HepG2 (cell line): ENCODE data around the gene OR10AD1. TPM values are rescaled to one million over a fixed set of nuclear protein-coding genes. Genes with fewer than 3 reads are reported as not detected.
A peak's percentile ranks its signal among the peaks of the same experiment; 100 is the strongest.

Experiments used
- ARID5B ChIP-seq: IDR thresholded peaks from 2 replicates; pipeline ENCODE4 v1.4.0; 2020; ENCODE audit warnings: mild to moderate bottlenecking, missing genetic modification reagents
- ELF1 ChIP-seq: sonication (generic); formaldehyde crosslinking; IDR thresholded peaks from 2 replicates; pipeline ENCODE4 v1.4.0; 2020; ENCODE audit warnings: missing genetic modification reagents
- GABPA ChIP-seq, 2 experiments: IDR thresholded peaks; 2 replicates each; pipeline ENCODE4 v1.6.1; 2011 to 2016; ENCODE audit warnings: low read depth in 2 of 2, low read length in 1 of 2, missing biosample characterization in 1 of 2, missing genetic modification characterization in 1 of 2
- GATAD1 ChIP-seq: IDR thresholded peaks from 2 replicates; pipeline ENCODE4 v1.6.1; 2016; ENCODE audit warnings: missing genetic modification reagents, missing compliant biosample characterization
- HINFP ChIP-seq: sonication (generic); formaldehyde crosslinking; IDR thresholded peaks from 2 replicates; pipeline ENCODE4 v1.4.0; 2020; ENCODE audit warnings: low read depth, mild to moderate bottlenecking, missing genetic modification reagents
- JARID2 ChIP-seq: sonication (generic); formaldehyde crosslinking; IDR thresholded peaks from 2 replicates; pipeline ENCODE4 v1.8.1; 2023; ENCODE audit warnings: missing genetic modification reagents, inconsistent platforms; ENCODE audit not compliant: insufficient replicate concordance
- KLF12 ChIP-seq: sonication (generic); formaldehyde crosslinking; IDR thresholded peaks from 2 replicates; pipeline ENCODE4 v1.4.0; 2020; ENCODE audit warnings: missing genetic modification reagents, borderline replicate concordance
- NFYB ChIP-seq: sonication (generic); formaldehyde crosslinking; IDR thresholded peaks from 2 replicates; pipeline ENCODE4 v1.4.0; 2020; ENCODE audit warnings: missing genetic modification reagents
- POGK ChIP-seq: sonication (generic); formaldehyde crosslinking; conservative IDR thresholded peaks from 2 replicates; pipeline ENCODE4 v1.8.0; 2022; ENCODE audit warnings: mild to moderate bottlenecking, moderate library complexity, missing genetic modification reagents
- SCMH1 ChIP-seq: sonication (generic); formaldehyde crosslinking; IDR thresholded peaks from 2 replicates; pipeline ENCODE4 v1.9.0; 2021; ENCODE audit warnings: missing genetic modification reagents, mild to moderate bottlenecking, borderline replicate concordance
- TFAP4 ChIP-seq: sonication (generic); IDR thresholded peaks from 2 replicates; pipeline ENCODE4 v1.6.1; 2016; ENCODE audit warnings: low read depth, borderline replicate concordance
- U2AF2 ChIP-seq: fragments of 200-400 bp; formaldehyde crosslinking; IDR thresholded peaks from 2 replicates; pipeline ENCODE4 v1.6.1; 2017; ENCODE audit warnings: low read depth, mild to moderate bottlenecking, low read length
- ZBTB39 ChIP-seq: sonication (generic); formaldehyde crosslinking; IDR thresholded peaks from 2 replicates; pipeline ENCODE4 v1.5.0; 2020; ENCODE audit warnings: missing genetic modification reagents
- ZNF180 ChIP-seq: sonication (generic); formaldehyde crosslinking; IDR thresholded peaks from 2 replicates; pipeline ENCODE4 v1.4.0; 2020; ENCODE audit warnings: low read depth, missing genetic modification reagents, borderline replicate concordance
- ZNF337 ChIP-seq: sonication (generic); formaldehyde crosslinking; IDR thresholded peaks from 2 replicates; pipeline ENCODE4 v1.5.1; 2020; ENCODE audit warnings: missing genetic modification reagents, low read depth, mild to moderate bottlenecking, borderline replicate concordance
- ZNF761 ChIP-seq: sonication (generic); formaldehyde crosslinking; conservative IDR thresholded peaks from 2 replicates; pipeline ENCODE4 v1.4.0; 2020; ENCODE audit warnings: mild to moderate bottlenecking, missing genetic modification reagents
- ZNF768 ChIP-seq: sonication (generic); formaldehyde crosslinking; IDR thresholded peaks from 2 replicates; pipeline ENCODE4 v1.4.0; 2020; ENCODE audit warnings: missing genetic modification reagents
- polyA plus RNA-seq, 8 experiments: library from polyadenylated mRNA; depleted of rRNA in 3 of 8; stranded (reverse) in 7 of 8; unstranded in 1 of 8; fragments of >200 nt; fragmentation: Illumina TruSeq in 4 of 8; extraction: Trizol in 4 of 8; gene quantifications; 2 replicates each; pipeline versions ENCODE4 v1.2.1 to v1.2.3, GENCODE V29; 2011 to 2016; ENCODE audit warnings: low read depth in 4 of 8, missing spikeins in 1 of 8, mixed read lengths in 1 of 8; ENCODE audit not compliant: insufficient read depth in 1 of 8
- total RNA-seq, 5 experiments: library from RNA; depleted of rRNA; stranded (reverse); fragments of >200 nt; fragmentation: Illumina TruSeq; extraction: Trizol; gene quantifications; 2 replicates each; pipeline ENCODE4 v1.2.3, GENCODE V29; 2016; ENCODE audit warnings: low read depth in 1 of 5

The OR10AD1 gene
- total and polyA plus RNA-seq, 2 of the 13 experiments (the other 11 are each of a cell fraction or from before 2014, with no cell fraction given): not detected

GRCh38 chr12:48157018-48157888 lies 45.8 kb downstream of the OR10AD1 start, which contains the start of gene ASB8 (continued):
- TF ChIP-seq GATAD1 (CRISPR knock-in tag) (peak; percentile 88), SCMH1 (no peak), JARID2 (CRISPR knock-in tag) (no peak), GABPA (IDR thresholded peaks at IDR 0.05; ENCODE audit: low read depth, low read length) (peak; percentile 87), GABPA (CRISPR knock-in tag; IDR thresholded peaks at IDR 0.05; ENCODE audit: low read depth) (peak; percentile 98), ELF1 (CRISPR knock-in tag) (peak; percentile 87), ZNF180 (no peak), TFAP4 (0 out of 2 replicates have a peak, but pooled peaks have one; percentile 1), ZNF768 (CRISPR knock-in tag) (no peak), ZNF337 (CRISPR knock-in tag) (no peak), HINFP (CRISPR knock-in tag) (peak; percentile 44; the same call in 1 of the 2 replicates), NFYB (peak; percentile 27; the same call in 1 of the 2 replicates), ZBTB39 (CRISPR knock-in tag) (no peak), KLF12 (no peak), ARID5B (CRISPR knock-in tag) (0 out of 2 replicates have a peak, but pooled peaks have one; percentile 31), ZNF761 (no peak), POGK (CRISPR knock-in tag) (peak; percentile 57; the same call in 1 of the 2 replicates), U2AF2 (no peak)
